HG03469 (cell line): ENCODE results near the gene IPP.
"Not testable (repeated sequence)": the region's sequence is repeated elsewhere in the genome, so short reads cannot be mapped to it uniquely, and the experiment has no call there.

Source experiments
- ATAC-seq: cut with Tn5 transposase; IDR thresholded peaks from one replicate; pipeline ENCODE4 v1.9.1; 2021; ENCODE audit warnings: mild to moderate bottlenecking, moderate library complexity, moderate number of reproducible peaks; ENCODE audit not compliant: unreplicated experiment

The IPP gene

GRCh38 chr1:45746922-45747321, 3.5 kb downstream of the IPP start:
- ATAC-seq: no peak

- ATAC-seq: not testable (repeated sequence)
Measured at GRCh38 chr1:45739641-45740156, 10.8 kb downstream of the IPP start.

- no peak for ATAC-seq
Measured at GRCh38 chr1:45739137-45739536, 11.3 kb downstream of the IPP start.

- ATAC-seq: no peak
Measured at GRCh38 chr1:45730780-45731319, 19.6 kb downstream of the IPP start.

GRCh38 chr1:45730075-45730779, 20.2 kb downstream of the IPP start:
- no peak for ATAC-seq

GRCh38 chr1:45726007-45726406, 24.4 kb downstream of the IPP start:
- ATAC-seq: not testable (repeated sequence)

GRCh38 chr1:45723248-45723930, 27.1 kb downstream of the IPP start:
- no peak for ATAC-seq

- ATAC-seq: no peak
Measured at GRCh38 chr1:45722809-45723208, 27.6 kb downstream of the IPP start.

- ATAC-seq: no peak
Measured at GRCh38 chr1:45721207-45721606, 29.2 kb downstream of the IPP start.

- no peak for ATAC-seq
Measured at GRCh38 chr1:45718289-45718688, 32.2 kb downstream of the IPP start.

- not testable (repeated sequence) for ATAC-seq
Measured at GRCh38 chr1:45717386-45717785, 33.1 kb downstream of the IPP start.

GRCh38 chr1:45716700-45717099, 33.8 kb downstream of the IPP start:
- no peak for ATAC-seq

GRCh38 chr1:45713711-45714110, 36.7 kb downstream of the IPP start:
- no peak for ATAC-seq

GRCh38 chr1:45704637-45705036, 45.8 kb downstream of the IPP start:
- no peak for ATAC-seq

- ATAC-seq: no peak
Measured at GRCh38 chr1:45694823-45695222, 55.6 kb downstream of the IPP start.

GRCh38 chr1:45693811-45694210, 56.6 kb downstream of the IPP start:
- not testable (repeated sequence) for ATAC-seq

GRCh38 chr1:45687754-45688740, 62.4 kb downstream of the IPP start, which contains the start of gene TMEM69:
Gene TMEM69, plus strand, starts transcription at chr1:45688181. Its CDS starts 2,888 bp downstream, at chr1:45691069.
- ATAC-seq: no peak

GRCh38 chr1:45687014-45687753, 63.3 kb downstream of the IPP start:
- peak; percentile 82 for ATAC-seq

- ATAC-seq: peak; percentile 33
Measured at GRCh38 chr1:45686288-45687013, 64.0 kb downstream of the IPP start, which contains the start of gene GPBP1L1. Gene GPBP1L1, minus strand, starts transcription at chr1:45686533. Its CDS starts 27,446 bp downstream, at chr1:45659087.
